ENCODE data around the gene BEAN1. TPM values are rescaled to one million over a fixed set of nuclear protein-coding genes. Genes with fewer than 3 reads are reported as not detected.

The BEAN1 gene
- total and polyA plus RNA-seq, 2 donors (not counting 1 experiment from before 2014, with no cell fraction given) = 0.07 TPM; not detected in 1

DNA sequence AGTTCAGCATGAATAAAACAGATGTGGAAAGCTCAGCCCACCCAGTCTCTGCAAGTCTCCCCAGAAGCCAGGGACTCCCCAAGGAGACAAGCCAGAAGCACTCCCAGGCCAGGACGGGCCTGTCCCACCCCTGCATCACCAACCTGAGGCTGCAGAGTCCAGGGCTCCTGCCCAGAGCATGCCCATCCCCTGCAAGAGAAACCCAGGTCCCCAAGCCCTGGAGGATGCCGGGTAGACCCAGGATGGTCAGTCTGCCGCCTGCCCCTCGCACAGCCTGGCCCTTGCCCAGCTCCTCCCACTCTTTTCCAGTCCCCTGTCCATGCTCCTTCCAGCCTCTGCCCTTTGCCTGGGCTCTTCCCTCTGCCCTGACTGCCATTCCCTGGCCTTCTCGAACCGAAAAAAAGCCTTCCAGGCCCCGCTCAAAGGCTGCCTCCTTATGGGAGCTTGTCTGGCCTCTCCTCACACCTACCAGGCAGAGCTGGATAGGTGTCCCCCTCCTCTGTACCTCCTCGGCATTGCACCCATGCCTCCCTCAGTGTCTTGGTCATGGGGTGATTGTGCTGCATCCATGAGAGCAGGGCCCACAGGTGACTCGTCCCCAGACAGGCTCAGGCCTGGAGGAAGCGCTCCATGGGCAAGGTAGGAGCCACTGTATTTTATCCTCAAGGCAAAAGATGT lies 44.8 kb downstream of the BEAN1 start:
- Histone ChIP-seq H3K9me3 (ENCODE audit: control insufficient read depth, insufficient read depth, low read depth, low read length) (no peaks in the 10 kb centered on the region), H3K4me2 (ENCODE audit: extremely low read depth, insufficient read depth, low read length) (no peak overlapping the region), H3K4me1 (ENCODE audit: control insufficient read depth, extremely low read depth, insufficient read depth, low read length) (no peaks in the 10 kb centered on the region), H3K9ac (ENCODE audit: insufficient read depth, low read length) (no peak overlapping the region), H2AFZ (ENCODE audit: low read length) (no peak overlapping the region), H3K36me3 (ENCODE audit: control insufficient read depth, insufficient read depth, low read length) (no peaks in the 10 kb centered on the region), H4K20me1 (ENCODE audit: control insufficient read depth, extremely low read depth, insufficient read depth, low read length) (no peaks in the 10 kb centered on the region), H3K79me2 (ENCODE audit: control insufficient read depth, insufficient read depth, low read length) (no peaks in the 10 kb centered on the region), H3K4me3 (replicated peaks in 1 of 4; ENCODE audit: control extremely low read depth in 1 of 4, insufficient read depth in 1 of 4, low read depth in 3 of 4, low read length in 4 of 4) (no peak overlapping the region), H3K27ac (ENCODE audit: insufficient read depth, low read length) (no peak overlapping the region), H3K27me3 (ENCODE audit: control insufficient read depth, insufficient read depth, low read length) (peaks cover 3% of the 10 kb centered on the region)
- no peak for DNase-seq (ENCODE audit: low read depth in 2 of 2)
- TF ChIP-seq CTCF (conservative IDR thresholded peaks at IDR 0.05 in 1 of 2, IDR thresholded peaks at IDR 0.05 in 1 of 2; ENCODE audit: low read depth in 1 of 2, low read length in 2 of 2) (no peak), EZH2 (IDR thresholded peaks at IDR 0.05; ENCODE audit: low read length, missing control alignments) (no peak)

GRCh38 chr16:66473051-66473571 lies 46.0 kb downstream of the BEAN1 start:
- Histone ChIP-seq H4K20me1 (ENCODE audit: control insufficient read depth, extremely low read depth, insufficient read depth, low read length) (no peaks in the 10 kb centered on the region), H3K27ac (ENCODE audit: insufficient read depth, low read length) (no peak overlapping the region), H3K9me3 (ENCODE audit: control insufficient read depth, insufficient read depth, low read depth, low read length) (no peaks in the 10 kb centered on the region), H3K4me3 (replicated peaks in 1 of 4; ENCODE audit: control extremely low read depth in 1 of 4, insufficient read depth in 1 of 4, low read depth in 3 of 4, low read length in 4 of 4) (no peak overlapping the region), H2AFZ (ENCODE audit: low read length) (no peak overlapping the region), H3K27me3 (ENCODE audit: control insufficient read depth, insufficient read depth, low read length) (peaks cover 3% of the 10 kb centered on the region), H3K4me2 (ENCODE audit: extremely low read depth, insufficient read depth, low read length) (no peak overlapping the region), H3K79me2 (ENCODE audit: control insufficient read depth, insufficient read depth, low read length) (no peaks in the 10 kb centered on the region), H3K36me3 (ENCODE audit: control insufficient read depth, insufficient read depth, low read length) (no peaks in the 10 kb centered on the region), H3K9ac (ENCODE audit: insufficient read depth, low read length) (no peak overlapping the region), H3K4me1 (ENCODE audit: control insufficient read depth, extremely low read depth, insufficient read depth, low read length) (no peaks in the 10 kb centered on the region)
- TF ChIP-seq EZH2 (IDR thresholded peaks at IDR 0.05; ENCODE audit: low read length, missing control alignments) = no peak
- no peak for TF ChIP-seq CTCF (conservative IDR thresholded peaks at IDR 0.05 in 1 of 2, IDR thresholded peaks at IDR 0.05 in 1 of 2; ENCODE audit: low read depth in 1 of 2, low read length in 2 of 2)
- no peak for DNase-seq (ENCODE audit: low read depth in 2 of 2)

- H2AFZ ChIP-seq (ENCODE audit: low read length) = no peak overlapping the region
- no peak overlapping the region for H3K4me3 ChIP-seq (replicated peaks in 1 of 4; ENCODE audit: control extremely low read depth in 1 of 4, insufficient read depth in 1 of 4, low read depth in 3 of 4, low read length in 4 of 4)
- H3K9ac ChIP-seq (ENCODE audit: insufficient read depth, low read length) = no peak overlapping the region
- H3K4me2 ChIP-seq (ENCODE audit: extremely low read depth, insufficient read depth, low read length) = no peak overlapping the region
- no peaks in the 10 kb centered on the region for H3K4me1 ChIP-seq (ENCODE audit: control insufficient read depth, extremely low read depth, insufficient read depth, low read length)
- H3K9me3 ChIP-seq (ENCODE audit: control insufficient read depth, insufficient read depth, low read depth, low read length) = no peaks in the 10 kb centered on the region
- peaks cover 3% of the 10 kb centered on the region for H3K27me3 ChIP-seq (ENCODE audit: control insufficient read depth, insufficient read depth, low read length)
- no peaks in the 10 kb centered on the region for H3K79me2 ChIP-seq (ENCODE audit: control insufficient read depth, insufficient read depth, low read length)
- no peaks in the 10 kb centered on the region for H3K36me3 ChIP-seq (ENCODE audit: control insufficient read depth, insufficient read depth, low read length)
- no peaks in the 10 kb centered on the region for H4K20me1 ChIP-seq (ENCODE audit: control insufficient read depth, extremely low read depth, insufficient read depth, low read length)
- no peak overlapping the region for H3K27ac ChIP-seq (ENCODE audit: insufficient read depth, low read length)
- TF ChIP-seq CTCF (conservative IDR thresholded peaks at IDR 0.05 in 1 of 2, IDR thresholded peaks at IDR 0.05 in 1 of 2; ENCODE audit: low read depth in 1 of 2, low read length in 2 of 2) (no peak), EZH2 (IDR thresholded peaks at IDR 0.05; ENCODE audit: low read length, missing control alignments) (no peak)
- DNase-seq (ENCODE audit: low read depth in 2 of 2) = no peak
These were observed 46.8 kb downstream of the BEAN1 start for GRCh38 chr16:66473654-66474519.

Measured in fibroblast of lung (primary cell).